AG04450 (cell line): ENCODE measurements around the gene STAMBPL1. TPM values are rescaled to one million over a fixed set of nuclear protein-coding genes. Genes with fewer than 3 reads are reported as not detected.

Experiments
- CTCF ChIA-PET: fragments of 300-600, 350-600 bp; formaldehyde crosslinking; extraction: SDS; loops from one replicate; lab custom pipeline; 2022; ENCODE audit warnings: antibody characterized with exemption, inconsistent platforms; lab: Charles Lee
- POLR2A ChIA-PET: fragments of 350-600 bp; formaldehyde crosslinking; extraction: SDS; loops from one replicate; lab custom pipeline; 2021; ENCODE audit warnings: antibody characterized with exemption, inconsistent platforms; lab: Yijun Ruan, JAX
- DNase-seq: peaks from one replicate; pipeline ENCODE4 v3.0.0-alpha.2; 2011; ENCODE audit warnings: low read depth, low spot score
- H3K27ac ChIP-seq: one replicate; pipeline ENCODE4 v1.5.1; 2012; ENCODE audit warnings: low read depth, low read length, control low read depth
- H3K27me3 ChIP-seq: one replicate; pipeline ENCODE4 v1.6.0; 2012; ENCODE audit warnings: low read length; ENCODE audit not compliant: control insufficient read depth, insufficient read depth
- H3K4me3 ChIP-seq: 2 replicates; pipeline ENCODE4 v1.5.1; 2011; ENCODE audit warnings: mild to moderate bottlenecking, low read depth, low read length, control low read depth
- H3K9me3 ChIP-seq: 2 replicates; pipeline ENCODE4 v1.5.1; 2012; ENCODE audit warnings: low read length; ENCODE audit not compliant: control insufficient read depth, insufficient read depth
- CTCF ChIP-seq: IDR thresholded peaks from 2 replicates; pipeline ENCODE4 v1.5.1; 2011; ENCODE audit warnings: low read depth, low read length, control low read depth, inconsistent platforms
- polyA plus RNA-seq: library from polyadenylated mRNA; depleted of rRNA; stranded (reverse); fragments of >200 nt; gene quantifications from 2 replicates; pipeline ENCODE4 v1.2.3, GENCODE V29; 2011

The STAMBPL1 gene
- polyA plus RNA-seq, 1 experiment, result 50.3 TPM

- H3K27ac ChIP-seq, result no peak overlapping the region
- no peaks in the 10 kb centered on the region for H3K27me3 ChIP-seq
- no peak for DNase-seq
- CTCF ChIA-PET, result interaction anchor here (0.6 kb wide), 1 partner anchor 19 kb away, joined by 3 read pairs; no protein-coding TSS in a partner anchor
- H3K4me3 ChIP-seq, result no peak overlapping the region
- POLR2A ChIA-PET, result no interaction called here
- no peak for TF ChIP-seq CTCF
- no peaks in the 10 kb centered on the region for H3K9me3 ChIP-seq
Observed at GRCh38 chr10:88913788-88914187, 33.7 kb downstream of the STAMBPL1 start.

GRCh38 chr10:88915781-88916180, 35.7 kb downstream of the STAMBPL1 start:
- Histone ChIP-seq H3K9me3 (no peaks in the 10 kb centered on the region), H3K27ac (no peak overlapping the region), H3K27me3 (no peaks in the 10 kb centered on the region), H3K4me3 (no peak overlapping the region)
- DNase-seq, result no peak
- ChIA-PET POLR2A (no interaction called here), CTCF (interaction anchor here (2.6 to 3.1 kb wide), 2 partner anchors 18 to 80 kb away, joined by 11 to 18 read pairs; no protein-coding TSS in a partner anchor)
- TF ChIP-seq CTCF, result no peak

GRCh38 chr10:88916231-88916630, 36.2 kb downstream of the STAMBPL1 start:
- Histone ChIP-seq H3K9me3 (no peaks in the 10 kb centered on the region), H3K27me3 (no peaks in the 10 kb centered on the region), H3K27ac (no peak overlapping the region), H3K4me3 (no peak overlapping the region)
- ChIA-PET CTCF (interaction anchor here (2.6 to 3.1 kb wide), 2 partner anchors 17 to 80 kb away, joined by 11 to 18 read pairs; no protein-coding TSS in a partner anchor), POLR2A (no interaction called here)
- TF ChIP-seq CTCF, result no peak
- no peak for DNase-seq

GRCh38 chr10:88916986-88917385, 36.9 kb downstream of the STAMBPL1 start:
- POLR2A ChIA-PET, result no interaction called here
- CTCF ChIA-PET, result interaction anchor here (2.6 to 3.1 kb wide), 2 partner anchors 17 to 81 kb away, joined by 11 to 18 read pairs; no protein-coding TSS in a partner anchor
- DNase-seq, result no peak
- H3K4me3 ChIP-seq, result no peak overlapping the region
- H3K27me3 ChIP-seq, result no peaks in the 10 kb centered on the region
- TF ChIP-seq CTCF, result no peak
- H3K9me3 ChIP-seq, result no peaks in the 10 kb centered on the region
- no peak overlapping the region for H3K27ac ChIP-seq

- Histone ChIP-seq H3K9me3 (no peaks in the 10 kb centered on the region), H3K27ac (no peak overlapping the region), H3K27me3 (no peaks in the 10 kb centered on the region), H3K4me3 (no peak overlapping the region)
- ChIA-PET CTCF (interaction anchor here (1.2 to 3.5 kb wide), 2 partner anchors 15 to 82 kb away, joined by 10 to 11 read pairs; no protein-coding TSS in a partner anchor), POLR2A (interaction anchor here (0.7 to 1.4 kb wide), 8 partner anchors 8 to 122 kb away, joined by 3 to 9 read pairs (median 3); partner anchors contain the start of gene STAMBPL1)
- DNase-seq, result no peak
- no peak for TF ChIP-seq CTCF
Observed at GRCh38 chr10:88918191-88918905, 38.3 kb downstream of the STAMBPL1 start.
